OCI-LY7 (cell line): Measurements from ENCODE around the gene ADAMTS8. TPM values are rescaled to one million over a fixed set of nuclear protein-coding genes. Genes with fewer than 3 reads are reported as not detected.

ENCODE experiments used
- BruUV-seq: library from RNA; stranded (reverse); fragments of 400-500 nt; replicated peaks from 2 replicates; lab custom pipeline; 2021; lab: Mats Ljungman, UMichigan
- CTCF ChIA-PET: fragments of 300-600 bp; sonication (Branson Sonifier 250); formaldehyde crosslinking; loops from one replicate; lab custom pipeline; 2022; ENCODE audit warnings: antibody characterized with exemption; ENCODE audit not compliant: unreplicated experiment; lab: Charles Lee
- POLR2A ChIA-PET: fragments of 300-600 bp; sonication (Branson Sonifier 250); formaldehyde crosslinking; loops from one replicate; lab custom pipeline; 2022; ENCODE audit warnings: antibody characterized with exemption; lab: Charles Lee
- DNase-seq: peaks from one replicate; pipeline ENCODE4 v3.0.0-alpha.2; 2015; ENCODE audit warnings: low spot score
- H2AFZ ChIP-seq: fragments of 200-600 bp; sonication (generic), shearing (Covaris generic); 2 replicates; pipeline ENCODE4 v1.6.1; 2014; ENCODE audit warnings: mild to moderate bottlenecking, antibody characterized with exemption, low read length, moderate library complexity
- H3K27ac ChIP-seq: fragments of 200-600 bp; sonication (generic); 2 replicates; pipeline ENCODE4 v1.5.1; 2014; ENCODE audit warnings: mixed run types, low read depth, mild to moderate bottlenecking, moderate library complexity, low read length, inconsistent platforms; ENCODE audit not compliant: poor library complexity, severe bottlenecking
- H3K36me3 ChIP-seq: fragments of 200-600 bp; sonication (generic); 2 replicates; pipeline ENCODE4 v1.6.1; 2014; ENCODE audit warnings: mild to moderate bottlenecking, antibody characterized with exemption, low read length, moderate library complexity, mixed read lengths; ENCODE audit not compliant: insufficient read depth
- H3K4me1 ChIP-seq: fragments of 200-600 bp; sonication (generic); 2 replicates; pipeline ENCODE4 v1.5.1; 2014; ENCODE audit warnings: mild to moderate bottlenecking, low read length; ENCODE audit not compliant: insufficient read depth, poor library complexity, severe bottlenecking
- H3K4me2 ChIP-seq: fragments of 200-600 bp; sonication (generic); 2 replicates; pipeline ENCODE4 v1.6.1; 2014; ENCODE audit warnings: mild to moderate bottlenecking, low read length
- H3K4me3 ChIP-seq: fragments of 200-600 bp; sonication (generic); 2 replicates; pipeline ENCODE4 v1.5.1; 2014; ENCODE audit warnings: mild to moderate bottlenecking, low read depth, low read length; ENCODE audit not compliant: poor library complexity, severe bottlenecking
- H3K79me2 ChIP-seq: fragments of 200-600 bp; sonication (generic); 2 replicates; pipeline ENCODE4 v1.6.1; 2016; ENCODE audit warnings: low read depth, mild to moderate bottlenecking, low read length, moderate library complexity, mixed read lengths; ENCODE audit not compliant: insufficient read depth
- H3K9me2 ChIP-seq: fragments of 200-600 bp; sonication (generic); 2 replicates; pipeline ENCODE4 v1.6.1; 2016; ENCODE audit warnings: mild to moderate bottlenecking, low read length, mixed read lengths; ENCODE audit not compliant: insufficient read depth
- H3K9me3 ChIP-seq: fragments of 200-600 bp; sonication (generic); 2 replicates; pipeline ENCODE4 v1.6.1; 2014; ENCODE audit warnings: mild to moderate bottlenecking, mixed run types, low read length, mixed read lengths
- H4K20me1 ChIP-seq: fragments of 200-600 bp; sonication (generic); 2 replicates; pipeline ENCODE4 v1.6.1; 2014; ENCODE audit warnings: mild to moderate bottlenecking, antibody characterized with exemption, low read length, moderate library complexity, mixed read lengths; ENCODE audit not compliant: insufficient read depth
- CTCF ChIP-seq: fragments of 200-600 bp; sonication (generic); conservative IDR thresholded peaks from 2 replicates; pipeline ENCODE4 v1.5.1; 2014; ENCODE audit warnings: mild to moderate bottlenecking, antibody characterized with exemption, low read length, moderate library complexity, mixed read lengths
- EZH2phosphoT487 ChIP-seq: fragments of 200-600 bp; sonication (generic); IDR thresholded peaks from 2 replicates; pipeline ENCODE4 v1.6.1; 2018; ENCODE audit warnings: low read depth, borderline replicate concordance, mild to moderate bottlenecking, mixed run types, antibody characterized with exemption, low read length, moderate library complexity, mixed read lengths
- intact Hi-C: fragments of 100-400 bp; cut with micrococcal nuclease; formaldehyde crosslinking; loops from one replicate; pipeline ENCODE4 v1.10.0; 2022; ENCODE audit not compliant: unreplicated experiment
- total RNA-seq, 2 experiments: library from RNA; depleted of rRNA in 1 of 2; stranded (reverse); fragments of >200 nt in 1 of 2; shearing (Covaris generic) in 1 of 2; gene quantifications; 2 replicates each; pipeline ENCODE4 v1.2.3, GENCODE V29; 2014 to 2022

ADAMTS8 gene
- total RNA-seq, 2 experiments from 2014 or later: not detected

- Histone ChIP-seq H4K20me1 (no peaks in the 10 kb centered on the region), H3K4me2 (no peak overlapping the region), H3K4me1 (no peaks in the 10 kb centered on the region), H2AFZ (no peak overlapping the region), H3K4me3 (no peak overlapping the region), H3K9me3 (no peaks in the 10 kb centered on the region), H3K79me2 (no peaks in the 10 kb centered on the region), H3K9me2 (no peaks in the 10 kb centered on the region), H3K36me3 (no peaks in the 10 kb centered on the region), H3K27ac (no peak overlapping the region)
- POLR2A ChIA-PET: interaction anchor here (0.7 kb wide), 1 partner anchor 51 kb away, joined by 3 read pairs; no protein-coding TSS in a partner anchor
- DNase-seq: no peak
- TF ChIP-seq EZH2phosphoT487: no peak
- no peak for TF ChIP-seq CTCF
- no TSS peak for BruUV-seq
- CTCF ChIA-PET: no interaction called here
- intact Hi-C loops: no loop called here
These were observed 3.3 kb downstream of the ADAMTS8 start for GRCh38 chr11:130425156-130425555.

GRCh38 chr11:130424613-130425140 is 3.7 kb downstream of the ADAMTS8 start:
- POLR2A ChIA-PET: interaction anchor here (0.7 kb wide), 1 partner anchor 52 kb away, joined by 3 read pairs; no protein-coding TSS in a partner anchor
- H4K20me1 ChIP-seq: no peaks in the 10 kb centered on the region

More at GRCh38 chr11:130424613-130425140, 3.7 kb downstream of the ADAMTS8 start:
- no TSS peak for BruUV-seq
- no peak for DNase-seq
- H3K4me1 ChIP-seq: no peaks in the 10 kb centered on the region
- no peaks in the 10 kb centered on the region for H3K9me3 ChIP-seq
- no peak overlapping the region for H3K27ac ChIP-seq
- CTCF ChIA-PET: no interaction called here
- no peak overlapping the region for H3K4me2 ChIP-seq
- intact Hi-C loops: no loop called here
- H3K9me2 ChIP-seq: no peaks in the 10 kb centered on the region
- H3K36me3 ChIP-seq: no peaks in the 10 kb centered on the region
- H2AFZ ChIP-seq: no peak overlapping the region
- no peak overlapping the region for H3K4me3 ChIP-seq
- no peaks in the 10 kb centered on the region for H3K79me2 ChIP-seq
- TF ChIP-seq CTCF: no peak
